ENCODE measurements around the gene PLBD1.

Gene PLBD1, protein sequence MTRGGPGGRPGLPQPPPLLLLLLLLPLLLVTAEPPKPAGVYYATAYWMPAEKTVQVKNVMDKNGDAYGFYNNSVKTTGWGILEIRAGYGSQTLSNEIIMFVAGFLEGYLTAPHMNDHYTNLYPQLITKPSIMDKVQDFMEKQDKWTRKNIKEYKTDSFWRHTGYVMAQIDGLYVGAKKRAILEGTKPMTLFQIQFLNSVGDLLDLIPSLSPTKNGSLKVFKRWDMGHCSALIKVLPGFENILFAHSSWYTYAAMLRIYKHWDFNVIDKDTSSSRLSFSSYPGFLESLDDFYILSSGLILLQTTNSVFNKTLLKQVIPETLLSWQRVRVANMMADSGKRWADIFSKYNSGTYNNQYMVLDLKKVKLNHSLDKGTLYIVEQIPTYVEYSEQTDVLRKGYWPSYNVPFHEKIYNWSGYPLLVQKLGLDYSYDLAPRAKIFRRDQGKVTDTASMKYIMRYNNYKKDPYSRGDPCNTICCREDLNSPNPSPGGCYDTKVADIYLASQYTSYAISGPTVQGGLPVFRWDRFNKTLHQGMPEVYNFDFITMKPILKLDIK

DNA sequence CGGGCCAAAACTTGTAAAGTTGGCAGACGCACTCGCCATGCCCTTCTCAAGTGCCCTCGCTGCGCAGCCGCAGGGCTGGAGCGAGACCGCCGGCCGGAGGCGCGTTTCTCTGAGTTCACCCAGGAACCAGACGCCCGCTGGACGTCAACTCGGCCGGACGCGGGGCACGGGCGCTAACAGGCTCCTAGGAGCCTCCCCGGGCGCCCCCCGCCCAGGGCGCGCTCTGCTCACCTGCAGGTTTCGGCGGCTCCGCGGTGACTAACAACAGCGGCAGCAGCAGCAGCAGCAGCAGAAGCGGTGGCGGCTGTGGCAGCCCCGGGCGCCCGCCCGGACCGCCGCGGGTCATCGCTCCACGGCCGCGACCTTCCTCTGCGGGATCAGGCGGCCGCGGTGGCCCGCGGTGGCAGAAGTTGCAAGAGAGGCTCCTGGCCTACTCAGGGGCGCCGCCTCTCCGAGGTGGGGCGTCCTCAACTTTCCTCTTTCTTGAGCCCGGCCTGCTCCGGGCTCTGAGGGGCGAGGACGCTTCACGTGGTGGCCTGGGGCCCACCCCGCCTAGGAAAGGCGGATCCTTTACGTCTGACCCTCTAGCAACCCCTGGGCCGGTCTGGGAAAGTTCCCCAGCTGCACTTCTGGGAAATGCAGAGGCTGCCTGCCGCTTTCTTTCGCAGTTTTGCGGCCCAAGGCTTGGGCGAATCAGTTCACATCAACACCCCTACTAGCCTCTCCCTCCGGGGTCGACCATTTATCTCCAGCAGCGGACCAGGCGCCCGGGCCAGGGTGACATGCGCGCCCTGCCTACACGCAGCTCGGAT, at the start of gene PLBD1:
PLBD1 (minus strand) TSS at position 533 of the 812 bp plus-strand sequence; CDS start at position 346, 187 bp downstream.
- DNase-seq, result peak; percentile 74

DNA sequence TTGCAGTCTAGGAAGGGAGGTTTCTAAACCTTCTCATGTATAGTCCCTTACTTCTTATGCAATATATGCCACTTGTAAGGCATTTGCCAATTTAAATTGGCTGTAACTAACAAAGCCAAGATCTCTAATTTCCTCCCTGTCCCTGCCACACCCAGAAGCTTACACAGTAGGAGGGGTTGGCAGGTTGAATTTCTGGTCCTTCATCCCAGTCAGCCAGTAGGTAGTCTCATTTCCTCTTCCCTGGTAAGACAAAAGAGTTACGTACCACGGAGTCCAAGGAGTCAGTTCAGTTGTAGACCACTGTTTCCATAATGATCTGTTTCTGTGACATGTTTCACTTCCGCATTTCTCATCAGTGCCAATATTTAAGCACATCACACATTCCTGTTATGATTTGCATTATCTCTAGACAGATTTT, 47.0 kb upstream of the PLBD1 start:
- DNase-seq, result peak; percentile 73

DNA sequence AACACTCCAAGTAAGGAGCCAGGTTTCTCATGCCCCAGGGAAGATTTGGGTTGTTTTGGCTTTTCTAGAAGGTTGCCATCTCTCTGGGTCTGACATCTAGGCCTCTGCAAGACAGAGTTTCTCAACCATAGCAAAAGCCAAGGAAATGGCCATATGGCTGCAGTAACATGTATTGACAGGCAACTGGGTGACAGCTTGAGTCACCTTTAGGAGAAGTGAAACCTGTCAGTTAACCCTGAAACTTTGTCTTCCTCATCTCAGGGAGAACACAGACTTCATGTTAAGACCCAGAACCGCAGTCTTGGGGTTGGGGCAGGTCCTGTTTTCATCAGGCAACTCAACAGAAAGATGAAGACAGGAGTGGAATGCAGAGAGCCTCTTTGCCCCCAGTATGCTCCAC, 46.0 kb upstream of the PLBD1 start:
- DNase-seq, result peak; percentile 74

DNA sequence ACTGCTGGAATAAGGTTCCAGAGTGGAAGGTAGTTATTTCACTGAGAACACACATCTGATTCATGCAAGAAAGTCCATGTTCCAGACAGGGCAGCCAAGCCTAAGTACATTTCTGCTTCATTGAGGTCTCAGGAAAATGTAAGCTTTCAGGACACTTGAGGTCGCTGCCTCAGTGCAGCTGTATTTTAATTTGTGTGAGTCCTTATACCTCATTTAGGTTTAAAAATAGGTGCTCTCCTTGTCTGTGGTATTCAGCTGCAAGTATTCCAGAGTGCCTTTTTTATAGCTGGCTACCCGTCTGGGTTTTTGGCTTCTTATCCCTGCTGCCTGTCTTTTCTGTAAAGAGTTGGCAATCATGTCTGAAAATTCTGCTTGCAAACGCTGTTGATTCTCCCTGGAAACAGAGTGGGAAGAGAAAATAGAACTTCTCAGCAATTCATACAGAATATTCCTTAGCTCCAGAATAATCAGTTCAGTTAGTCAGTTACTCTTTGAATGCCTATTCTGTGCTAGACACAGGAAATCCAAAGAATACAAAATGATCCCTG, 45.3 kb upstream of the PLBD1 start:
- no peak for DNase-seq

DNA sequence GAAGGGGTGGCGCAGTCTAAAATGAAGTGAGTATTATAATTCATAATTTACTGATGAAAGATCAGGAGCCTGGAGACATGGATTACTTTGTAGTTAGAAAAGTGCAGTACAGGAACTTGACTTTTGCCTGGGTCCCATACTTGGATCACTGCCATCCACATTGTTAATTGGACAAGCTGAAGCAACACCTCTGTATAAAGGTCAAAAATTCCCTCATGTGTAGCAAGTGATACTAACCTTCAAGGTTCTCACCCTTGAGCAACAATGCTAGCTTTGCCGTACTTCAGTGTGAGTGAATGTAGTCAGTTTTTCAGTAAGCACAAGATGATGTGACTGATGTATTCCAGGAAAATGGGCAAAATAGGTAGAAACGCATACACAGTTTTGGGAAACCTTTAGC, 44.6 kb upstream of the PLBD1 start:
- no peak for DNase-seq

DNA sequence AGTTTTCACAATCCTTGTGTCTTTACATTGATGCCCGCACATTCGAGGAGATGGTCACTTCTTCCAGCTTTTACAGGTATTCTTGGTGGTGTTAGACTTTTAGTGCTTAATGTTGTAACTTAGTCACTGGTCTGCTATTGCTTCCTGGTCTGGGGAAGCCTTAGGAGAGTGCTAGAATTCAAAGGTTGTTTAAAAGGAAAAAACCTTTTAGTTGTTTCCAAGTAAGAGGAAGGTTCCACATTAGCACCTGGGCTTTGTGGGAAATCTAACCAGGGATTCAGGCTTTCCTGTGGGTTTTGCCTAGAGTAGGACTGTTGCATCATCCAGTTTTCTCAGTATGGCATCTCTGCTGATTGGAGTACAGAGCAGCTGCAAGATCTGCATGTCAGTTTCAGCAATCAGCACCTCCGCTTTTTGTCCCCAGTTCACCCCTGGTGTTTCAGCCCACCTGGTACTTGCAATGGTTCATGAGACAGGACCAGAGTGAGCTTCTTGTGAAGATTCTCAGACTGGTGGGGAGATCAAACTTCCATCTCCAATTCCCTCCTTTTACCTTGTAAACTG, 44.0 kb upstream of the PLBD1 start:
- no peak for DNase-seq

DNA sequence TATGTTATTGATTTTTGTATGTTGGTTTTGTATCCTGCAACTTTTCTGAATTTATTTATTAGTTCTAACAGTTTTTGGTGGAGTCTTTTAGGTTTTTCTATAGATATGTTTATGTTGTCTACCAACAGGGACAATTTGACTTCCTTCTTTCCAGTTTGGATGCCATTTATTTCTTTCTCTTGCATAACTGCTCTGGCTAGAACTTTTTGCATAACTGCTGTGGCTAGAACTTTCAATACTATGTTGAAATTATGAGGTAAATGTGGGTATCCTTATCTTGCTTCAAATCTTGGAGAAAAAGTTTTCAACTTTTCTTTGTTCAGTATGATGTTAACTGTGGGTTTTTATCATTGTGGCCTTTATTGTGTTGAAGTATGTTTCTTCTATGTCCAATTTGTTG, 39.9 kb upstream of the PLBD1 start:
- DNase-seq, result peak; percentile 12

DNA sequence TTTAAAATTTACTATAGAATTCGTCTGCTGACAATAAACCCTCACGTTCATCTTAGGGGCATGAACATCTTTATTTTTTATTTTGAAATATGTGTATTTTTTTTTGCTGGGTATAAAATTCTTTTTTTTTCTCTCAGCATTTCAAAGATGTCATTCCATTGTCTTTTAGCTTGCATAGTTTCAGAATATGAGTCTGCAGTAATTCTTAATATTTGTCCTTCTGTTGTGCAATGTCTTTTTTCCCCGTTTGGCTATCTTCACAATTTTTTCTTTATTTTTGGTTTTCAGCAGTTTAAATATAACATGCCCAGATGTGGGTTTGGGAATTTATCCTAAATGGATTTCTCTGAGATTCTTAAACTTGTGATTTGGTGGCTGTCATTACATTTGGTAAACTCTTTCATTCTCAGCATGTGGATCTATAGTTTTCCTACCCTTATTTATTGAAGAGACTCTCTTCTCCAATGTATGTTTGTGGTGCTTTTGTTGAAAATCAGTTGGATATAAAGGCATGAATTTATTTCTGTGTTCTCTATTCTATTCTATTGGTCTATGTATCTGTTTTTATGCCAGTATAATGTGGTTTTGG, 37.8 kb upstream of the PLBD1 start:
- DNase-seq, result peak; percentile 9

DNA sequence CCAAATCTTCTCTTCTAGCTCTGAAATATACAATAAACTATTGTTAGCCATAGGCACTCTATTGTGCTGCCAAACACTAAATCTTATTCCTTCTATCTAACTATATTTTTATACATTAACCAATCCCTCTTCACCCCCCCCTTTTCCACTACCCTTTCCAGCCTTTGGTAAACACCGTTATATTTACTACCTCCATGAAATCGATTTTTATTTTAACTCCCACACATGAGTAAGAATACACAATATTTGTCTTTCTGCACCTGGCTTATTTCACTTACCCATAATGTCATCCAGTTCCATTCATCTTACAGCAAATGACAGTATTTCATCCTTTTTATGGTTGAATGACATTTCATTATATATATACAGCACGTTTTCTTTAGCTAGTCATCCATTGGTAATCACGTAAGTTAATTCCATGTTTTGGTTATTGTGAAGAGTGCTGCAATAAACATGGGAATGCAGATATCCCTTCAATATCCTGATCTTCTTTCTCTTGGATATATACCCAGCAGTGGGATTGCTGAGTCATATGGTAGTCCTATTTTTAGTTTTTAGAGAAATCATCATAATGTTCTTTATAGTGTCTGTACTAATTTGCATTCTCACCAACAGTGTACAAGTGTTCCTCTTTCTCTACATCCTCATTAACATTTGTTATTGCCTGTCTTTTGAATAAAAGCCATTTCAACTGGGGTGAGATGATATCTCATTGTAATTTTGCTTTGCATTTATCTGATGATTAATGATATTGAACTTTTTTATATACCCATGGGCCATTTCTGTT, 34.2 kb upstream of the PLBD1 start:
- no peak for DNase-seq

DNA sequence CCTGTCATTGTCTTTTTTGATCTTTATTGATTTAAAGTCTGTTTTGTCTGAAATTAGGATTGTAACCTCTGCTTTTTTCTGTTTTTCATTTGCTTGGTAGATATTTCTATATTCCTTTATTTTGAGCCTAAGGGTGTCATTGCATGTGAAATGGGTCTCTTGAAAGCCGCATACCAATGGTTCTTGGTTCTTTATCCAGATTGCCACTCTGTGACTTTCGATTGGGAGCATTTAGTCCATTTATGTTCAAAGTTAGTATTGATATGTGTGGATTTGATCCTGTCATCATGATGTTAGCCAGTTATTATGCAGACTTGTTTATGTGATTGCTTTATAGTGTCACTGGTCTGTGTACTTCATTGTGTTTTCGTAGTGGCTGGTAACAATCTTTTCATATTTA, 29.8 kb upstream of the PLBD1 start:
- no peak for DNase-seq

DNA sequence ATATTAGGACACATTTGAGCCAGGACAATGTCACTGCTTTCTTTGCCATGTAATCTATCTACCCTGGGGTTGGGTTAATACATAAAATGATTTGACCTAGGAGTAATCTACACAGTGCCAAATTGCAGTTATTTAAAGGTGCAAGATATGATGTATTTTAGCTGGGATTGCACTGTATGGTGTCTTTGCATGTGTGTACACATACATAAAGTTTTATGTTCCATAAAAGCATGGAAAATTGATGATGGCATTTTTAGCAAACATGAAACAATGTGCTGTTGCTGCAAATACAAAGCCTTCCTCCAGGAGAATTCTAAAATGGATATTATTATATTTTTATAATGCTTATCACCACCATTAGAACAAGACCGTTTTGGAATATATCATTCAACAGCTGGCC, 24.0 kb upstream of the PLBD1 start:
- no peak for DNase-seq

DNA sequence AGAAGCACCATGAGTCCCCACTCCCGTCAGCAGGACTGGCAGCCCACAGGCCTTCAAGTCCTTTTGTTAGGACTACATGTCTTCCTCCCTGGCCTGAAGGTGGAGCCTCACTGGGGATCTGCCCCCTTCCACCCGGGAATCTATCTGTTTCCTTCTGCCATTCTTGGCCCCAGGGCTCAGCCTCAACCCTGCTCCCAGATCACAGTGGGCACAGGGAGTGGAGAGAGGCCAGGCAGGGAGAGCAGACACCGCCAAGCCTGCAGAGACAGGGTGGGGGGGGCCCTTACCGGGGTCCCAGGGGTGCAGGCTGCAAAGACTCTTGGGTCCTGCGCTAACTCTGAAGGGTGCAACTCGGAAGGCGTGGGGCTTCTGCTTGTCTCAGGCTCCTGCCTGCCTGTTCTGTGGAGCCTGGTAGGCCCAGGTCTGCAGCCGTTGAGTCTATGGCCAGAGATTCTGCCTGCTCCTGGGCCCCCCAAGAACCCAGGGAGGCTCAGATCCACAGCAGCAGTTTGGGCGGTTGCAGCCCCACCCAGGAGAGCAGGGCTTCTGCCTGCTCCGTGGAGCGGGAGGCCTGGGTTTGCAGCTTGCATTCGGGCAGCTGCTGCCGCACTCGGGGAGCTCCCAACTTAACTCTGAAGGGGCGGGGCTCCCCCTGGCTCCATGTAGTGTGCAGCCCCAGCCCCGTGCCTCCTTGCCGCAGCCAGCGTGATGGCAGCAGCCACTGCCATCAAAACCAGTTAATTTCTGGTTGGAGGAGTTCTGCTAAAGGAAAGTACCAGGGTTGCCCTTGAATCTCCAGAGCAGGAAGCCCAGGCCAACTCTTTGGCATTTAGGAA, 21.7 kb upstream of the PLBD1 start:
- DNase-seq, result no peak

DNA sequence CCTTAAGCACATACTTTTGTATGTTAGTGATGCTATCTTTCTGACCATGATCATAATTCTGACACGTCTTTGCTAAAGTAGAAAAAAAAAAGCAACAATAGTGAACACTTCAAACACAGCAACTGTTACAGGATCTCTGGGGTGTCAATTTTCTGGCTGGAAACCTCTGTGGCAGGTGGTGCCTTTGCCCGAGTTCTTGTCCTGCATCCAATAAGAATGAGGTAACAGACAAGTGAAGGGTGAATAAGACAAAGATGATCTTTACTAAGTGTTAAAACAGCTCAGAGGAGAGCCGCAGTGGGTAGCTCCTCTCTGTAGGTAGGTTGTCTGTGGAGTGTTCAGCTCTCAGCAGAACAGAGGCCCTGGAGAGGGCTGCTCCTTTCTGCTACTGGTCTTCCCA, 20.9 kb upstream of the PLBD1 start:
- no peak for DNase-seq

DNA sequence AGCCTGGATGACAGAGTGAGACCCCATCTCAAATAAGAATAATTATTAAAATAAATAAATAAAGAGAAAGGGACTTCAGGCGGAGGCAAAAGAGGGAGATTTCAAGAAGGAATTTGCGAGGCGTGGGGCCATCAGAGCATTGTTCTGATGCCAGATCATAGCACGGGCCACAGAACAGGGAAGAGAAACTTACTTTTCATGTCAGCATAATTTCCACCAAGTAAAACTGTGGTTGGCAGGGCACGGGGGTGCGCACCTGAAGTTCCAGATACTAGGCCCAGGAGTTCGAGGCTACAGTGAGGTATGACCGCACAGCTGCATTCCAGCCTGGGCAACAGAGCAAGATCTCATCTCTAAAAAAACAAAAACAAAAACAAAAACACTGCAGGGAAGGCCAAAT, 11.0 kb upstream of the PLBD1 start:
- no peak for DNase-seq

DNA sequence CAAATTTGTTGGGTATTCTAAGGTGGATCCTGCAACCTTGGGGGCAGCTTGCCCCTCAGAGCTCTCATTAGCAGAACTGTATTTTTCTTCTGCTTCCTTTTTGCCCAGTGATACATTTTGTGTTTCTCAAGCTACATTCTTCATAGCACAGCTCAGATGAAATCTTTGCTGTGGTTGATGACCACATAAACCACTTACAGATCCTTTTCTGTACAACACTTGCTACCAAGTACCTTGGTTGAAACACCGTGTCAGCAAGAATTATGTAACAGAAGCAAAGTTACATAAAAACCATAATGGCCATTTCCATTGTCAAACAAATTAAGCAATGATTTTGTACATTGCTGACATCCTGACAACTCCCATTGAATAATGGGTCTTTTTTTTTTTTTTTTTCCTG, 9.7 kb upstream of the PLBD1 start:
- peak; percentile 23 for DNase-seq

DNA sequence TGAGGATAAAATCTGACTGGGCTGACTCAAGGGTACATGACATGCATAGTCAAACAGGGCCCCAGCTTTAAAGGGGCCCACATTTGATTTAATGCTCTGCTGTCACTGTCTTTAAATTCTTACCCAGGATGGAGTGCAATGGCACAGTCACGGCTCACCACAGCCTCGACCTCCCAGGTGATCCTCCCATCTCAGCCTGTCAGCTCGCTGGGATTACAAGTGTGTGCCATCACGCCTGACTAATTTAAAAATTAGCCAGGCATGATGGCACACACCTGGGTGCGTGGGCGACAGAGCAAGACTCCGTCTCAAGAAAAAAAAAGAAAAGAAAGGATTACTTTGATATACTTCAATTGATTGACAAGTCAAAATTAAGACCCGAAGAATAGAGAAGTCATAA, 9.2 kb upstream of the PLBD1 start:
- no peak for DNase-seq

DNA sequence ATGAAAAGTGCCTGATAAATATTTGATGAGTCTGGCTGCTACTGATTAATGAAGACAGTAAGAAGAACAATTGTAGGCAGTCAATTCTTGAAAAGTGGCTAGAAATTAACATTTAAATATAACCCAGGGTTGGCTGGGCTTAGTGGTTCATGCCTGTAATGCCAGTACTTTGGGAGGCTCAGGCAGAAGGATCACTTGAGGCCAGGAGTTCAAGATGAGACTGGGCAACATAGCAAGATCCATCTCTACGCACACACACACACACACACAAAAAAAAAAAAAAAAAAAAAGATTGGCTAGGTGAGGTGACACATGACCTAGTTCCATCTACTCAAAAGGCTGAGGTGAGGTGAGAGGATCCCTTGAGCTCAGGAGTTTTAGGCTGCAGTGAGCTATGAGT, 7.9 kb upstream of the PLBD1 start:
- DNase-seq, result no peak

DNA sequence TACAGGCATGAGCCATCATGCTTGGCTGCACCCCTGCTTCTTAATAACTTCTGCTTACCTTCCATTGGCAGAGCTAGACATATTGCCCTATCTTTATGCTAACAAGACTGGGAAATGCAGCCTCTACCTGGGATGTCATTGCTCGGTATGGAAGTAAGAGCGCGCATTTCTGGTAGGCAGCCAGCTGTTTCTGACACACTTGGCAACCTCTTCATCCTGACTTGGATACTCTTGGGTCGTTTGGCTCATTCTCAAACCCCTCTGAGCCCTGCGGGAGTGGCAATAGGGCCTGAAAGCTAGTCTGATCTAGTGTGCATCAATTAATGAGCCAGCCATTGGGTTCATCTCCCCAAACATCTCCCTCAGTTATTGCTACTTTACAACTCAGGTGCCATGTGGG, 5.4 kb upstream of the PLBD1 start:
- DNase-seq, result no peak

DNA sequence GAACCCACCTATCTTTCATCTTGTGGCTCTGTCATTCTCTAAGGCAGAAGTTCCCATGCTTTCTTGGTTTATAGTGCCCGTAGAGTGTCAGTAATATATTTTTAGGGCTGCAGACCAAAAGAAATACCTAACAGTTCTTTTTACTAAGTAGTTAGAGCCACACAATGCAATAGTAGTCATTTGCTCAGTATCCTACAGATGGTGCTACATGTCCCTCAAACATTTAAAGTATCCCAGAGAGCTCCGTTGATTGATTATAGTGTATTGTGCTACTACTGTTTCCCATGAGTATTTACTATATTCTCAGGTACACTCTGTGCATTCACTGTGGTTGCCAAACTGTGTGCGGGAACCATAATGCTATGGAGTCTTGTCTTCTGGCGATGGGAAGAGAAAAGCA, 4.7 kb upstream of the PLBD1 start:
- no peak for DNase-seq

DNA sequence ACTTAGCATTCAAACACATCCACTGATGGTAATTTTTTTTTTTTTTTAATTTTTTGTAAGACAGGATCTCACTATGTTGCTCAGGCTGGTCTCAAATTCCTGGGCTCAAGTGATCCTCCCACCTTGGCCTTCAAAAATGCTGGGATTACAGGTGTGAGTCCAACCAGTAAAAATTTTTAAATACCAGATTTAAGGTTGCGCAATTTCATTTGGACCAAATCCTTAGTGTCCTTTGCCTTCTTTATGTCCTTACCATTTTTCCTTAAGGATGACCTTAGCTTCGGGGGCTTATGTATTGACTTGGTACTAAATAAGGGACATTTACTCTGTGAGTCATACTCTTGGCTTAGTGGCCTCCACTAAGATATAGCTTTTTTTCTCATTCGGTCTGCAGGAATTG, 4.1 kb upstream of the PLBD1 start:
- DNase-seq, result no peak

DNA sequence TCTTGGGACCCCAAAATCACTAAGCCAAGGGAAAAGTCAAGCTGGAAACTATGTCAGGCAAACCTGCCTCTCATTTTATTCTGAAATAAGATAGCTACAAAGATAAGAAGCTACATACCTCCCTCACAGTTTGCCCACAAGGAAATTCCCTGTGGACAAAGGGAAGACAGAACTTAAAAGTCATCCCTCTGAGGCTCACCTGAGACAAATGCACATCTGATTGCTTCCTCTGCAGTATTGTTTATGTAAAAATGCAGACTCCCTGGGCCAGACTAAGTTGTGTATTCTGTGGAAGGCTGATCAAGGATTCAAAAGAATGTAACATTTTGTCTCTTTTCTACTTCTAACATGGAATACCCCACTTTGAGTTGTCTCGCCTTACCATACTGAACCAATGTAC, 2.5 kb upstream of the PLBD1 start:
- no peak for DNase-seq
